ENCODE measurements around the gene C3.

DNA sequence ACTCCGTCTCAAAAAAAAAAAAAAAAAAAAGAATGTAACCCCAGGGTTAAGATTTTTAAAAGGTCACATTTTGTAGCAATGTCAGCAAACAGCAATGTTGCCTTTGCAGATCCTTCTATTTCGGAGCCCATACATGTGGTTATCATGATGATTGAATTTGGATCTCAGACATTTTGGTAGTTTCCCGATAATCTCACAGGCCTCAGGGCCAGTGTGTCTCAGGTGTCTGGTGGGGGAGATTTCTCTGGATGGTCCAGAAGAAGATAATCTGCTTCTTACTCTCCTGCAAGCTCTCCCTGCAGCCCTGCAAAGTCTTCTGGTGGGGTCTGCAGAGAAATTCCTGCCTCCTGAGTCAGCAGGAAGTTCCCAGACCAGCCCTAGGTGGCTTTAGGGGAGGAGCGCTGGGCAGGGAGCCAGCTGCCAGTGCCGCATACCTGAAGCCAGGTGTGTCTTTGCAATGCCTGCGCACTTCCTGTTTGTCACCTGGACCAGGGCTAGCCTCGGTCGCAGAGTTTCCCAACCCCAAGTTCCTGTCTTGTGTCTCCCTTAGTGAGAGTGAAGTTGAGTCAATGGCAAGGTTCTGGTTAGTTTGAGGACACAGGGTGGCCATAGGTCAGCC, 45.4 kb upstream of the C3 start:
- TF ChIP-seq CTCF (IDR thresholded peaks at IDR 0.05), result no peak
- no peak for TF ChIP-seq ZFX (IDR thresholded peaks at IDR 0.05; ENCODE audit: borderline replicate concordance)

All from 22Rv1 (cell line).